ENCODE results near the gene CGB3.

GRCh38 chr19:48992581-48993174, 31.5 kb downstream of the CGB3 start:
- TF ChIP-seq POLR2AphosphoS5 (IDR thresholded peaks at IDR 0.05), result no peak
- no peak for TF ChIP-seq CTCF (IDR thresholded peaks at IDR 0.05)
- TF ChIP-seq POLR2A (IDR thresholded peaks at IDR 0.05), result no peak
- no peak for TF ChIP-seq EP300 (IDR thresholded peaks at IDR 0.05)
